Uterine smooth muscle cell (primary cell): Measurements from ENCODE around the gene USP9Y. TPM values are rescaled to one million over a fixed set of nuclear protein-coding genes. Genes with fewer than 3 reads are reported as not detected.

ENCODE experiments used
- total RNA-seq: library from RNA; depleted of rRNA; stranded (reverse); fragments of >200 nt; gene quantifications from 2 replicates; pipeline ENCODE4 v1.2.3, GENCODE V29; 2014

USP9Y gene, protein sequence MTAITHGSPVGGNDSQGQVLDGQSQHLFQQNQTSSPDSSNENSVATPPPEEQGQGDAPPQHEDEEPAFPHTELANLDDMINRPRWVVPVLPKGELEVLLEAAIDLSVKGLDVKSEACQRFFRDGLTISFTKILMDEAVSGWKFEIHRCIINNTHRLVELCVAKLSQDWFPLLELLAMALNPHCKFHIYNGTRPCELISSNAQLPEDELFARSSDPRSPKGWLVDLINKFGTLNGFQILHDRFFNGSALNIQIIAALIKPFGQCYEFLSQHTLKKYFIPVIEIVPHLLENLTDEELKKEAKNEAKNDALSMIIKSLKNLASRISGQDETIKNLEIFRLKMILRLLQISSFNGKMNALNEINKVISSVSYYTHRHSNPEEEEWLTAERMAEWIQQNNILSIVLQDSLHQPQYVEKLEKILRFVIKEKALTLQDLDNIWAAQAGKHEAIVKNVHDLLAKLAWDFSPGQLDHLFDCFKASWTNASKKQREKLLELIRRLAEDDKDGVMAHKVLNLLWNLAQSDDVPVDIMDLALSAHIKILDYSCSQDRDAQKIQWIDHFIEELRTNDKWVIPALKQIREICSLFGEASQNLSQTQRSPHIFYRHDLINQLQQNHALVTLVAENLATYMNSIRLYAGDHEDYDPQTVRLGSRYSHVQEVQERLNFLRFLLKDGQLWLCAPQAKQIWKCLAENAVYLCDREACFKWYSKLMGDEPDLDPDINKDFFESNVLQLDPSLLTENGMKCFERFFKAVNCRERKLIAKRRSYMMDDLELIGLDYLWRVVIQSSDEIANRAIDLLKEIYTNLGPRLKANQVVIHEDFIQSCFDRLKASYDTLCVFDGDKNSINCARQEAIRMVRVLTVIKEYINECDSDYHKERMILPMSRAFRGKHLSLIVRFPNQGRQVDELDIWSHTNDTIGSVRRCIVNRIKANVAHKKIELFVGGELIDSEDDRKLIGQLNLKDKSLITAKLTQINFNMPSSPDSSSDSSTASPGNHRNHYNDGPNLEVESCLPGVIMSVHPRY (N-terminal part only)
- total RNA-seq, result under 0.01 and 0.12 TPM in 2 replicates

DNA sequence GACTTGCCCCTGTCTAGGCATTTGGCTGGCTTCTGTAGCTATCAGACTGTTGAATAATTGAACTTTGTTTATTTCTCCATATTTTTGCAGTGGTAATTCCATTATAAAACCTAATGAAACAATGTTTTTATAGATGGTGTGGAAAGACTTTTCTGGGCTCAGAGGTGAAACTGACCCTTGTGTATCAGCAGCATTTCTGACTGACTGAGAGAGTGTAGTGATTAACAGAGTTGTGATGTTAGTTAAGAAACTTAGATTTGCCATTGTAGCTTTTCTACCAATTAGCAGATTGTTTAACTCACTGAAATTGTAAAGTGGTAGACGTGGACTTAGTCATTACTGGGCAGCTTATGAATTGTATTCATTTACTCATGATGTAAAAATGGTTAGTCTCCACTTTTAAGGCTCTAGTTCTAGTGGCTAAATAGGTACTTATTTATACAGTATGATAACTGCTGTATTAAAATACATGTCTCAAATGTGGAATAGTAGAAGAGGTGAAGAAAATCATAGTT lies at the start of gene USP9Y:
Gene USP9Y, plus strand, starts transcription at position 51 of the 515 bp plus-strand sequence. CDS start 8,217 bp downstream, outside the sequence.

DNA sequence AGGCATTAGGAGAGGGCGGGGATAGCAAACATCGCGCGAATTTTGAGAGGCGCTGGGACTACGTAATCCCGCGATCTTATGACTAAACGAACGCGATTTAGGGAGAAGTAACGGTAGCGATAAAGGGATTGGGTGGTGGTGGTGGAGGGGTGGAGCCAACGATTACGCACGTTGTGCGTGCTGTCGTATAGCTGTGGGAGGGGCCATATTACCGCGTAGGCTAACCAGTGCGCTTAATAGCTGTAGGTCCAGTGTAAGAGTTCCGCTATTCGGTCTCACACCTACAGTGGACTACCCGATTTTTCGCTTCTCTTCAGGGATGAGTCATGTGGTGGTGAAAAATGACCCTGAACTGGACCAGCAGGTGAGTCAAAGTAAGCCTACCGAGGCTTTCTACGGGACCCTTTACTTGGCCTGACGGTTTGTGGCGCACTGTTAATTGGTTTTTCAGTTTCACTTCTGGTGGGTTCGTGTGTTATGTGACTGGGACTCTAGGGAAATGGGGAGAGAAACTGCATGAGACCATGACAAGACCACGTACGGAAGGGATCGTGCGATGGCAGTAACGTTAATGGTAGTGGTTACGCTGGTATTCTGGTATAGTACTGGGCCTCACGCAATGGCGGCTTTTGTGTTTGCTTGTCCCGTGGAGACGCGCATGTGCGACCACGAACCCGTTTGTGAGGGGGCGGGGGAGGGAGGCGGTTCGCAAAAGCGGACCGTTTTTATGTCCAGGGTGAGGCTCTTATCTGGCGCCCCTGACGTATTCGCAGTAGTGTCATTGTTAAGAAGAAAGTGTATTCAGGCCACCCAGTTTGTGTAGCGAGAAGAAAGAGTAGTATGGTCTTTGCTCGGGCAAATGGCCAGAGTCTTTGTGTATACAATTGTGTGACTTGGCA lies 203.8 kb downstream of the USP9Y start, which contains the start of gene DDX3Y:
Gene DDX3Y, plus strand, starts transcription at position 251 of the 899 bp plus-strand sequence. Its CDS starts 69 bp downstream, at position 320.

Other genes starting within 250 kb of the USP9Y start
- not detected in 2 replicates for gene DDX3Y, start 203.6 kb downstream of the USP9Y start, total RNA-seq